ENCODE measurements around the gene TUFM. TPM values are rescaled to one million over a fixed set of nuclear protein-coding genes. Genes with fewer than 3 reads are reported as not detected.
"Not testable (repeated sequence)": the region's sequence is repeated elsewhere in the genome, so short reads cannot be mapped to it uniquely, and the experiment has no call there.

Gene TUFM
- polyA plus RNA-seq, 1 donor = 165 TPM

- no peak for DNase-seq
Measured at GRCh38 chr16:28838558-28838918, 7.6 kb downstream of the TUFM start.

GRCh38 chr16:28837672-28838557 is 8.2 kb downstream of the TUFM start:
- DNase-seq = no peak

GRCh38 chr16:28836761-28837064 is 9.4 kb downstream of the TUFM start:
- no peak for DNase-seq

- no peak for DNase-seq
Measured at GRCh38 chr16:28835864-28836760, 10.0 kb downstream of the TUFM start.

- DNase-seq = no peak
Measured at GRCh38 chr16:28834873-28835863, 11.0 kb downstream of the TUFM start.

GRCh38 chr16:28834349-28834748 is 11.8 kb downstream of the TUFM start:
- no peak for DNase-seq

GRCh38 chr16:28830531-28830930 is 15.6 kb downstream of the TUFM start:
- no peak for DNase-seq

GRCh38 chr16:28829747-28830146 is 16.4 kb downstream of the TUFM start:
- DNase-seq = no peak

- no peak for DNase-seq
Measured at GRCh38 chr16:28826141-28826540, 20.0 kb downstream of the TUFM start.

GRCh38 chr16:28824717-28824973 is 21.5 kb downstream of the TUFM start:
- no peak for DNase-seq

- peak; percentile 98 for DNase-seq
Measured at GRCh38 chr16:28823873-28824716, 22.1 kb downstream of the TUFM start.

- DNase-seq = no peak
Measured at GRCh38 chr16:28823291-28823872, 22.8 kb downstream of the TUFM start.

GRCh38 chr16:28822520-28823290 is 23.4 kb downstream of the TUFM start, which contains the start of gene ATXN2L:
Gene ATXN2L (plus strand): TSS chr16:28822999. CDS start chr16:28823260, 261 bp downstream.
- DNase-seq = peak; percentile 97

GRCh38 chr16:28821874-28822519 is 24.2 kb downstream of the TUFM start:
- DNase-seq = no peak

- not testable (repeated sequence) for DNase-seq
Measured at GRCh38 chr16:28820546-28820945, 25.6 kb downstream of the TUFM start.

- no peak for DNase-seq
Measured at GRCh38 chr16:28820016-28820415, 26.1 kb downstream of the TUFM start.

GRCh38 chr16:28807445-28808120 is 38.6 kb downstream of the TUFM start:
- not testable (repeated sequence) for DNase-seq

GRCh38 chr16:28802235-28803019 is 43.7 kb downstream of the TUFM start:
- peak; percentile 64 for DNase-seq
